Measurements from ENCODE around the gene KIF3A. TPM values are rescaled to one million over a fixed set of nuclear protein-coding genes. Genes with fewer than 3 reads are reported as not detected.

KIF3A gene
- polyA plus RNA-seq, 1 donor from 2014 or later, result 94.4 TPM

- no peaks in the 10 kb centered on the region for H4K20me1 ChIP-seq (ENCODE audit: insufficient read depth)
- no peaks in the 10 kb centered on the region for H3K9me3 ChIP-seq (ENCODE audit: low read length)
- H3K27ac ChIP-seq (ENCODE audit: low read length), result no peak overlapping the region
- no peaks in the 10 kb centered on the region for H3K79me2 ChIP-seq (replicated peaks; ENCODE audit: insufficient read depth, low read length)
- no peak overlapping the region for H3K4me3 ChIP-seq (ENCODE audit: low read length)
- no peak overlapping the region for H3K4me2 ChIP-seq (ENCODE audit: low read length)
- no peaks in the 10 kb centered on the region for H3F3A ChIP-seq (ENCODE audit: insufficient read depth, low read length, poor library complexity, severe bottlenecking)
- no peak for TF ChIP-seq SMC3 (conservative IDR thresholded peaks at IDR 0.05; ENCODE audit: poor library complexity)
- TF ChIP-seq TAF1 (IDR thresholded peaks at IDR 0.05; ENCODE audit: low read depth), result no peak
- TF ChIP-seq REST (IDR thresholded peaks at IDR 0.05; ENCODE audit: borderline replicate concordance), result no peak
- TF ChIP-seq POLR2AphosphoS5 (IDR thresholded peaks at IDR 0.05), result no peak
- TF ChIP-seq CTCF (IDR thresholded peaks at IDR 0.05; ENCODE audit: poor library complexity, severe bottlenecking), result no peak
- no peak for TF ChIP-seq EP300 (conservative IDR thresholded peaks at IDR 0.05; ENCODE audit: poor library complexity, severe bottlenecking)
- no peaks in the 10 kb centered on the region for H3K27me3 ChIP-seq (ENCODE audit: insufficient read depth, low read depth, low read length)
- no peak overlapping the region for H3K9ac ChIP-seq (ENCODE audit: low read length)
- H3K36me3 ChIP-seq (ENCODE audit: insufficient read depth, low read length), result no peaks in the 10 kb centered on the region
- no peak overlapping the region for H2AFZ ChIP-seq (ENCODE audit: low read depth, low read length)
- no peaks in the 10 kb centered on the region for H3K9me2 ChIP-seq (ENCODE audit: insufficient read depth, low read length)
Measured at GRCh38 chr5:132662925-132663770, 74.2 kb downstream of the KIF3A start.

- no peak overlapping the region for H3K9ac ChIP-seq (ENCODE audit: low read length)
- H3K36me3 ChIP-seq (ENCODE audit: insufficient read depth, low read length), result no peaks in the 10 kb centered on the region
- H2AFZ ChIP-seq (ENCODE audit: low read depth, low read length), result no peak overlapping the region
- H3K9me2 ChIP-seq (ENCODE audit: insufficient read depth, low read length), result no peaks in the 10 kb centered on the region
- TF ChIP-seq REST (IDR thresholded peaks at IDR 0.05; ENCODE audit: borderline replicate concordance) (no peak), EP300 (conservative IDR thresholded peaks at IDR 0.05; ENCODE audit: poor library complexity, severe bottlenecking) (no peak), TAF1 (IDR thresholded peaks at IDR 0.05; ENCODE audit: low read depth) (no peak), EZH2 (IDR thresholded peaks at IDR 0.05; ENCODE audit: borderline replicate concordance, insufficient read depth, low read length, poor library complexity, severe bottlenecking) (no peak), RAD21 (conservative IDR thresholded peaks at IDR 0.05) (no peak), SMC3 (conservative IDR thresholded peaks at IDR 0.05; ENCODE audit: poor library complexity) (no peak)
- H3K4me3 ChIP-seq (ENCODE audit: low read length), result no peak overlapping the region
- H3K4me2 ChIP-seq (ENCODE audit: low read length), result no peak overlapping the region
- no peaks in the 10 kb centered on the region for H3K79me2 ChIP-seq (replicated peaks; ENCODE audit: insufficient read depth, low read length)
- H3F3A ChIP-seq (ENCODE audit: insufficient read depth, low read length, poor library complexity, severe bottlenecking), result no peaks in the 10 kb centered on the region
- peaks cover 6% of the 10 kb centered on the region for H3K27me3 ChIP-seq (ENCODE audit: insufficient read depth, low read depth, low read length)
- no peak overlapping the region for H3K27ac ChIP-seq (ENCODE audit: low read length)
- H3K9me3 ChIP-seq (ENCODE audit: low read length), result no peaks in the 10 kb centered on the region
- H4K20me1 ChIP-seq (ENCODE audit: insufficient read depth), result no peaks in the 10 kb centered on the region
Measured at GRCh38 chr5:132662004-132662401, 75.3 kb downstream of the KIF3A start.

Measured in neural cell (in vitro differentiated cells).